HEK293 (cell line): ENCODE data around the gene PAXX.

Source experiments
- YY2 ChIP-seq: fragments of 450-650 bp; formaldehyde crosslinking; IDR thresholded peaks from 2 replicates; pipeline ENCODE4 v1.5.1; 2016; ENCODE audit warnings: missing biosample characterization, missing genetic modification characterization
- ZBTB7A ChIP-seq: fragments of 450-650 bp; formaldehyde crosslinking; IDR thresholded peaks from 2 replicates; pipeline ENCODE4 v1.5.1; 2016; ENCODE audit warnings: low read depth, missing biosample characterization, missing genetic modification characterization
- ZNF140 ChIP-seq: fragments of 450-650 bp; formaldehyde crosslinking; IDR thresholded peaks from 2 replicates; pipeline ENCODE4 v1.5.1; 2016; ENCODE audit warnings: missing biosample characterization, missing genetic modification characterization
- ZNF274 ChIP-seq, 2 experiments: fragments of 200-500 bp in 1 of 2; fragments of 450-650 bp in 1 of 2; sonication (Bioruptor generic) in 1 of 2; formaldehyde crosslinking in 1 of 2; IDR thresholded peaks; 2 replicates each; pipeline versions ENCODE4 v1.5.1 to v1.6.1; 2014 to 2016; ENCODE audit warnings: borderline replicate concordance in 1 of 2, inconsistent platforms in 1 of 2, low read length in 1 of 2, missing biosample characterization in 1 of 2, missing genetic modification characterization in 1 of 2
- ZNF311 ChIP-seq: fragments of 450-650 bp; formaldehyde crosslinking; IDR thresholded peaks from 2 replicates; pipeline ENCODE4 v1.5.1; 2017; ENCODE audit warnings: missing biosample characterization, missing genetic modification characterization, borderline replicate concordance
- ZNF449 ChIP-seq: fragments of 450-650 bp; formaldehyde crosslinking; IDR thresholded peaks from 2 replicates; pipeline ENCODE4 v1.5.1; 2017; ENCODE audit warnings: missing biosample characterization, mild to moderate bottlenecking, missing genetic modification characterization, moderate library complexity
- ZNF624 ChIP-seq: fragments of 450-650 bp; formaldehyde crosslinking; IDR thresholded peaks from 2 replicates; pipeline ENCODE4 v1.5.1; 2017; ENCODE audit warnings: missing biosample characterization, missing genetic modification characterization
- TF ChIP-seq, protein P1 (sequence below): fragments of 450-650 bp; formaldehyde crosslinking; IDR thresholded peaks from 2 replicates; pipeline ENCODE4 v1.5.1; 2016; ENCODE audit warnings: missing biosample characterization, missing genetic modification characterization

GRCh38 chr9:137014776-137015539, 22.7 kb downstream of the PAXX start:
- TF ChIP-seq, protein P1, sequence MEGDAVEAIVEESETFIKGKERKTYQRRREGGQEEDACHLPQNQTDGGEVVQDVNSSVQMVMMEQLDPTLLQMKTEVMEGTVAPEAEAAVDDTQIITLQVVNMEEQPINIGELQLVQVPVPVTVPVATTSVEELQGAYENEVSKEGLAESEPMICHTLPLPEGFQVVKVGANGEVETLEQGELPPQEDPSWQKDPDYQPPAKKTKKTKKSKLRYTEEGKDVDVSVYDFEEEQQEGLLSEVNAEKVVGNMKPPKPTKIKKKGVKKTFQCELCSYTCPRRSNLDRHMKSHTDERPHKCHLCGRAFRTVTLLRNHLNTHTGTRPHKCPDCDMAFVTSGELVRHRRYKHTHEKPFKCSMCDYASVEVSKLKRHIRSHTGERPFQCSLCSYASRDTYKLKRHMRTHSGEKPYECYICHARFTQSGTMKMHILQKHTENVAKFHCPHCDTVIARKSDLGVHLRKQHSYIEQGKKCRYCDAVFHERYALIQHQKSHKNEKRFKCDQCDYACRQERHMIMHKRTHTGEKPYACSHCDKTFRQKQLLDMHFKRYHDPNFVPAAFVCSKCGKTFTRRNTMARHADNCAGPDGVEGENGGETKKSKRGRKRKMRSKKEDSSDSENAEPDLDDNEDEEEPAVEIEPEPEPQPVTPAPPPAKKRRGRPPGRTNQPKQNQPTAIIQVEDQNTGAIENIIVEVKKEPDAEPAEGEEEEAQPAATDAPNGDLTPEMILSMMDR (tag by site-specific recombination) = no peak
- TF ChIP-seq ZNF624 = no peak
- no peak for TF ChIP-seq ZNF140 (tag by site-specific recombination)
- TF ChIP-seq YY2 (tag by site-specific recombination) = no peak
- TF ChIP-seq ZNF274 (IDR thresholded peaks at IDR 0.05; ENCODE audit: low read length) = no peak
- TF ChIP-seq ZNF274 (tag by site-specific recombination; IDR thresholded peaks at IDR 0.05; ENCODE audit: borderline replicate concordance) = no peak
- no peak for TF ChIP-seq ZBTB7A (tag by site-specific recombination)
- TF ChIP-seq ZNF311 (tag by site-specific recombination) = no peak
- no peak for TF ChIP-seq ZNF449 (tag by site-specific recombination)
